ENCODE measurements around the gene EIF3B. TPM values are rescaled to one million over a fixed set of nuclear protein-coding genes. Genes with fewer than 3 reads are reported as not detected.

The EIF3B gene
- total and polyA plus RNA-seq, 9 of the 15 experiments (the other 6 are each of a cell fraction or from before 2014, with no cell fraction given), result 25.9 to 494 (median 357) TPM

DNA sequence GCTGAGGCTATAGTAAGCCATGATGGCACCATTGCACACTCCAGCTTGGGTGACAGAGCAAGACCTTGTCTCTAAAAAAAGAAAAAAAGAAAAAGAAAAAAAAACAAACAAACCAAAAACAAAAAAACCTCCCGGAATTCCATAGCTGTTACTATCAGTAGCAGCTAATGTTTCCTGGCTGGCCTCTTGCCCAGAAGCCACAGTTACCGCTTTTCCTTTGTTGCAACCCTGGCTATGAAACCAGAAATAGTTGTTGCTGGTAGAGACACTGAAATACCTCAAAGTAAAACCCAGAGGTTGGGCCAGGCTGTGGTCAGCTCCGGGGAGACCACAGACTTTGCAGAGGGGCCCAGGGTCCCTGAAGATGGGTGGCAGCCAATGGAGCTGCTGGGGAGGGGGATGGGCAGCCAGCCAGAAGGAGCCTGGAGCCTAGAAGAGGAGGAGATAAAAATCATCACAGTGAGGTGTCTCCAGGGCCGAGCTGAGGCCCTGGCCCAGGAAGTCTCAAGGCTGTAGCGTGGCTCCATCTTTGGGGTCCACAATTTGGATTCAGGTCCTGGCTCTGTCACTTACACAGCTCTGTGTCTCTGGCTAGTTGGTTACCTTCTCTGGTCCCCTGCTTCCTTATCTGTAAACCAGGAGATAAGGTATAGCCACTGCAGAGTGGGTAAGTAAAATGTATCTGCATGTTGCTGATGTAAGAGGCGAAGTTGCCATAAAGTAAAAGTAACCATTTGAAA lies 45.4 kb downstream of the EIF3B start (continued):
- TF ChIP-seq RBFOX2 (IDR thresholded peaks at IDR 0.05; ENCODE audit: low read depth, low read length) (peak; percentile 61), DIDO1 (tag; IDR thresholded peaks at IDR 0.05; ENCODE audit: low read depth) (no peak), ZNF583 (CRISPR knock-in tag; IDR thresholded peaks at IDR 0.05) (no peak), DPF2 (IDR thresholded peaks at IDR 0.05) (peak; percentile 83), HIVEP1 (CRISPR knock-in tag; IDR thresholded peaks at IDR 0.05) (no peak), ILF3 (IDR thresholded peaks at IDR 0.05; ENCODE audit: borderline replicate concordance) (no peak), ZNF79 (CRISPR knock-in tag; IDR thresholded peaks at IDR 0.05; ENCODE audit: low read depth) (no peak), ZNF444 (CRISPR knock-in tag; IDR thresholded peaks at IDR 0.05) (no peak), RBM25 (IDR thresholded peaks at IDR 0.05; ENCODE audit: low read depth, low read length, severe bottlenecking) (peak; percentile 95), CHD1 (IDR thresholded peaks at IDR 0.05; ENCODE audit: low read length) (no peak), MIER1 (IDR thresholded peaks at IDR 0.05; ENCODE audit: low read depth) (no peak), MAFG (tag; conservative IDR thresholded peaks at IDR 0.05) (no peak), TAF7 (tag; IDR thresholded peaks at IDR 0.05) (no peak), KAT7 (CRISPR knock-in tag; IDR thresholded peaks at IDR 0.05; ENCODE audit: borderline replicate concordance) (no peak), HOXB6 (CRISPR knock-in tag; IDR thresholded peaks at IDR 0.05; ENCODE audit: borderline replicate concordance) (no peak)
- TF ChIP-seq, protein P1, sequence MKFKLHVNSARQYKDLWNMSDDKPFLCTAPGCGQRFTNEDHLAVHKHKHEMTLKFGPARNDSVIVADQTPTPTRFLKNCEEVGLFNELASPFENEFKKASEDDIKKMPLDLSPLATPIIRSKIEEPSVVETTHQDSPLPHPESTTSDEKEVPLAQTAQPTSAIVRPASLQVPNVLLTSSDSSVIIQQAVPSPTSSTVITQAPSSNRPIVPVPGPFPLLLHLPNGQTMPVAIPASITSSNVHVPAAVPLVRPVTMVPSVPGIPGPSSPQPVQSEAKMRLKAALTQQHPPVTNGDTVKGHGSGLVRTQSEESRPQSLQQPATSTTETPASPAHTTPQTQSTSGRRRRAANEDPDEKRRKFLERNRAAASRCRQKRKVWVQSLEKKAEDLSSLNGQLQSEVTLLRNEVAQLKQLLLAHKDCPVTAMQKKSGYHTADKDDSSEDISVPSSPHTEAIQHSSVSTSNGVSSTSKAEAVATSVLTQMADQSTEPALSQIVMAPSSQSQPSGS (CRISPR knock-in tag; IDR thresholded peaks at IDR 0.05), result no peak
- TF ChIP-seq, protein P2, sequence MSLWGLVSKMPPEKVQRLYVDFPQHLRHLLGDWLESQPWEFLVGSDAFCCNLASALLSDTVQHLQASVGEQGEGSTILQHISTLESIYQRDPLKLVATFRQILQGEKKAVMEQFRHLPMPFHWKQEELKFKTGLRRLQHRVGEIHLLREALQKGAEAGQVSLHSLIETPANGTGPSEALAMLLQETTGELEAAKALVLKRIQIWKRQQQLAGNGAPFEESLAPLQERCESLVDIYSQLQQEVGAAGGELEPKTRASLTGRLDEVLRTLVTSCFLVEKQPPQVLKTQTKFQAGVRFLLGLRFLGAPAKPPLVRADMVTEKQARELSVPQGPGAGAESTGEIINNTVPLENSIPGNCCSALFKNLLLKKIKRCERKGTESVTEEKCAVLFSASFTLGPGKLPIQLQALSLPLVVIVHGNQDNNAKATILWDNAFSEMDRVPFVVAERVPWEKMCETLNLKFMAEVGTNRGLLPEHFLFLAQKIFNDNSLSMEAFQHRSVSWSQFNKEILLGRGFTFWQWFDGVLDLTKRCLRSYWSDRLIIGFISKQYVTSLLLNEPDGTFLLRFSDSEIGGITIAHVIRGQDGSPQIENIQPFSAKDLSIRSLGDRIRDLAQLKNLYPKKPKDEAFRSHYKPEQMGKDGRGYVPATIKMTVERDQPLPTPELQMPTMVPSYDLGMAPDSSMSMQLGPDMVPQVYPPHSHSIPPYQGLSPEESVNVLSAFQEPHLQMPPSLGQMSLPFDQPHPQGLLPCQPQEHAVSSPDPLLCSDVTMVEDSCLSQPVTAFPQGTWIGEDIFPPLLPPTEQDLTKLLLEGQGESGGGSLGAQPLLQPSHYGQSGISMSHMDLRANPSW (CRISPR knock-in tag; IDR thresholded peaks at IDR 0.05), result no peak
- TF ChIP-seq, protein P3, sequence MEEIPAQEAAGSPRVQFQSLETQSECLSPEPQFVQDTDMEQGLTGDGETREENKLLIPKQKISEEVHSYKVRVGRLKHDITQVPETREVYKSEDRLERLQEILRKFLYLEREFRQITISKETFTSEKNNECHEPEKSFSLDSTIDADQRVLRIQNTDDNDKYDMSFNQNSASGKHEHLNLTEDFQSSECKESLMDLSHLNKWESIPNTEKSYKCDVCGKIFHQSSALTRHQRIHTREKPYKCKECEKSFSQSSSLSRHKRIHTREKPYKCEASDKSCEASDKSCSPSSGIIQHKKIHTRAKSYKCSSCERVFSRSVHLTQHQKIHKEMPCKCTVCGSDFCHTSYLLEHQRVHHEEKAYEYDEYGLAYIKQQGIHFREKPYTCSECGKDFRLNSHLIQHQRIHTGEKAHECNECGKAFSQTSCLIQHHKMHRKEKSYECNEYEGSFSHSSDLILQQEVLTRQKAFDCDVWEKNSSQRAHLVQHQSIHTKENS (CRISPR knock-in tag; IDR thresholded peaks at IDR 0.05), result no peak
- TF ChIP-seq, protein P4, sequence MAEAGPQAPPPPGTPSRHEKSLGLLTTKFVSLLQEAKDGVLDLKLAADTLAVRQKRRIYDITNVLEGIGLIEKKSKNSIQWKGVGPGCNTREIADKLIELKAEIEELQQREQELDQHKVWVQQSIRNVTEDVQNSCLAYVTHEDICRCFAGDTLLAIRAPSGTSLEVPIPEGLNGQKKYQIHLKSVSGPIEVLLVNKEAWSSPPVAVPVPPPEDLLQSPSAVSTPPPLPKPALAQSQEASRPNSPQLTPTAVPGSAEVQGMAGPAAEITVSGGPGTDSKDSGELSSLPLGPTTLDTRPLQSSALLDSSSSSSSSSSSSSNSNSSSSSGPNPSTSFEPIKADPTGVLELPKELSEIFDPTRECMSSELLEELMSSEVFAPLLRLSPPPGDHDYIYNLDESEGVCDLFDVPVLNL (CRISPR knock-in tag; IDR thresholded peaks at IDR 0.05; ENCODE audit: low read depth), result no peak
- TF ChIP-seq, protein P5, sequence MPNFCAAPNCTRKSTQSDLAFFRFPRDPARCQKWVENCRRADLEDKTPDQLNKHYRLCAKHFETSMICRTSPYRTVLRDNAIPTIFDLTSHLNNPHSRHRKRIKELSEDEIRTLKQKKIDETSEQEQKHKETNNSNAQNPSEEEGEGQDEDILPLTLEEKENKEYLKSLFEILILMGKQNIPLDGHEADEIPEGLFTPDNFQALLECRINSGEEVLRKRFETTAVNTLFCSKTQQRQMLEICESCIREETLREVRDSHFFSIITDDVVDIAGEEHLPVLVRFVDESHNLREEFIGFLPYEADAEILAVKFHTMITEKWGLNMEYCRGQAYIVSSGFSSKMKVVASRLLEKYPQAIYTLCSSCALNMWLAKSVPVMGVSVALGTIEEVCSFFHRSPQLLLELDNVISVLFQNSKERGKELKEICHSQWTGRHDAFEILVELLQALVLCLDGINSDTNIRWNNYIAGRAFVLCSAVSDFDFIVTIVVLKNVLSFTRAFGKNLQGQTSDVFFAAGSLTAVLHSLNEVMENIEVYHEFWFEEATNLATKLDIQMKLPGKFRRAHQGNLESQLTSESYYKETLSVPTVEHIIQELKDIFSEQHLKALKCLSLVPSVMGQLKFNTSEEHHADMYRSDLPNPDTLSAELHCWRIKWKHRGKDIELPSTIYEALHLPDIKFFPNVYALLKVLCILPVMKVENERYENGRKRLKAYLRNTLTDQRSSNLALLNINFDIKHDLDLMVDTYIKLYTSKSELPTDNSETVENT (CRISPR knock-in tag; IDR thresholded peaks at IDR 0.05), result no peak

All from K562 (cell line).